Calu3 (cell line): ENCODE measurements around the gene SH3PXD2A. TPM values are rescaled to one million over a fixed set of nuclear protein-coding genes. Genes with fewer than 3 reads are reported as not detected.

ENCODE experiments used
- BruUV-seq: library from RNA; stranded (reverse); fragments of 400-500 nt; replicated peaks from 2 replicates; lab custom pipeline; 2021; lab: Mats Ljungman, UMichigan
- CTCF ChIA-PET: fragments of 300-600 bp; sonication (Branson Sonifier 250); formaldehyde crosslinking; loops from one replicate; lab custom pipeline; 2022; ENCODE audit warnings: antibody characterized with exemption; lab: Charles Lee
- DNase-seq: peaks from one replicate; pipeline ENCODE4 v3.0.0; 2022
- H3K27ac Mint-ChIP-seq: one replicate; pipeline ENCODE4 v1.8.0; 2022; ENCODE audit warnings: mixed read lengths; ENCODE audit not compliant: unreplicated experiment
- H3K27me3 Mint-ChIP-seq: one replicate; pipeline ENCODE4 v1.8.0; 2022; ENCODE audit warnings: mixed read lengths; ENCODE audit not compliant: unreplicated experiment
- H3K36me3 Mint-ChIP-seq: one replicate; pipeline ENCODE4 v1.8.0; 2022; ENCODE audit warnings: mild to moderate bottlenecking, moderate library complexity, mixed read lengths; ENCODE audit not compliant: insufficient read depth, unreplicated experiment
- H3K4me1 Mint-ChIP-seq: one replicate; pipeline ENCODE4 v1.8.0; 2022; ENCODE audit warnings: mild to moderate bottlenecking, low read depth, mixed read lengths; ENCODE audit not compliant: unreplicated experiment
- H3K4me3 Mint-ChIP-seq: one replicate; pipeline ENCODE4 v1.8.0; 2022; ENCODE audit warnings: mild to moderate bottlenecking, low read depth, moderate library complexity, mixed read lengths; ENCODE audit not compliant: unreplicated experiment
- H3K9me3 Mint-ChIP-seq: one replicate; pipeline ENCODE4 v1.8.0; 2022; ENCODE audit warnings: low read depth, mixed read lengths; ENCODE audit not compliant: unreplicated experiment
- intact Hi-C: fragments of 100-400 bp; cut with micrococcal nuclease; formaldehyde crosslinking; loops from one replicate; pipeline ENCODE4 v1.10.0; 2022; ENCODE audit not compliant: unreplicated experiment
- total RNA-seq: library from RNA; stranded (reverse); gene quantifications from 2 replicates; pipeline ENCODE4 v1.2.3, GENCODE V29; 2022
- TF ChIP-seq, protein P1 (sequence below): fragments of 200-600 bp; IDR thresholded peaks from one replicate; pipeline ENCODE4 v1.8.0; 2022; ENCODE audit warnings: antibody characterized with exemption; ENCODE audit not compliant: unreplicated experiment

SH3PXD2A gene
- total RNA-seq, 1 experiment from 2014 or later = 7.5 TPM

DNA sequence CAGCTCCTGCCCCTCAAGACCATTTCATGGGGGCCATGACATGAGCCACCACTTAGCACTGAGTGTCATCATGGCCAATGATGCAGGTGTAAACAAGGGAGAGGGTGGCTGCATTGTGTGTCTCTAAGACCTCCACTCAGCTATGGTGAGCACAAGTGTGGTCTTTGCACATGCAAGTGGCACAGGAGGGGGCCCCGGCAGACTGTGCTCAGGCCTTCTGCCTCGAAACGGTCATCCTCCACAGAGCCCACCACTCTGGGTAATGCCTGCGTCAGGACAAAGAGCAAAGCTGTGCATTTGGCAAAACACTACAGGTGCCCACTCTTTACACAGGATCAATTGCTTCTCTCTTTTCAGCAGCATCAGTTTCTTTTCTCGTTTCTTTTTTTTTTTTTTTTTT lies 125.5 kb downstream of the SH3PXD2A start:
- H3K27me3 Mint-ChIP-seq = peaks cover 8% of the 10 kb centered on the region
- CTCF ChIA-PET = interaction anchor here (0.6 to 0.7 kb wide), 3 partner anchors 29 to 376 kb away, joined by 3 to 5 read pairs (median 3); no protein-coding TSS in a partner anchor
- no peak for DNase-seq
- intact Hi-C loops = no loop called here
- H3K4me3 Mint-ChIP-seq = no peak overlapping the region
- no TSS peak for BruUV-seq
- H3K4me1 Mint-ChIP-seq = peaks cover 16% of the 10 kb centered on the region
- TF ChIP-seq, protein P1, sequence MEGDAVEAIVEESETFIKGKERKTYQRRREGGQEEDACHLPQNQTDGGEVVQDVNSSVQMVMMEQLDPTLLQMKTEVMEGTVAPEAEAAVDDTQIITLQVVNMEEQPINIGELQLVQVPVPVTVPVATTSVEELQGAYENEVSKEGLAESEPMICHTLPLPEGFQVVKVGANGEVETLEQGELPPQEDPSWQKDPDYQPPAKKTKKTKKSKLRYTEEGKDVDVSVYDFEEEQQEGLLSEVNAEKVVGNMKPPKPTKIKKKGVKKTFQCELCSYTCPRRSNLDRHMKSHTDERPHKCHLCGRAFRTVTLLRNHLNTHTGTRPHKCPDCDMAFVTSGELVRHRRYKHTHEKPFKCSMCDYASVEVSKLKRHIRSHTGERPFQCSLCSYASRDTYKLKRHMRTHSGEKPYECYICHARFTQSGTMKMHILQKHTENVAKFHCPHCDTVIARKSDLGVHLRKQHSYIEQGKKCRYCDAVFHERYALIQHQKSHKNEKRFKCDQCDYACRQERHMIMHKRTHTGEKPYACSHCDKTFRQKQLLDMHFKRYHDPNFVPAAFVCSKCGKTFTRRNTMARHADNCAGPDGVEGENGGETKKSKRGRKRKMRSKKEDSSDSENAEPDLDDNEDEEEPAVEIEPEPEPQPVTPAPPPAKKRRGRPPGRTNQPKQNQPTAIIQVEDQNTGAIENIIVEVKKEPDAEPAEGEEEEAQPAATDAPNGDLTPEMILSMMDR = no peak
- H3K36me3 Mint-ChIP-seq = no peaks in the 10 kb centered on the region
- H3K9me3 Mint-ChIP-seq = no peaks in the 10 kb centered on the region
- no peak overlapping the region for H3K27ac Mint-ChIP-seq

DNA sequence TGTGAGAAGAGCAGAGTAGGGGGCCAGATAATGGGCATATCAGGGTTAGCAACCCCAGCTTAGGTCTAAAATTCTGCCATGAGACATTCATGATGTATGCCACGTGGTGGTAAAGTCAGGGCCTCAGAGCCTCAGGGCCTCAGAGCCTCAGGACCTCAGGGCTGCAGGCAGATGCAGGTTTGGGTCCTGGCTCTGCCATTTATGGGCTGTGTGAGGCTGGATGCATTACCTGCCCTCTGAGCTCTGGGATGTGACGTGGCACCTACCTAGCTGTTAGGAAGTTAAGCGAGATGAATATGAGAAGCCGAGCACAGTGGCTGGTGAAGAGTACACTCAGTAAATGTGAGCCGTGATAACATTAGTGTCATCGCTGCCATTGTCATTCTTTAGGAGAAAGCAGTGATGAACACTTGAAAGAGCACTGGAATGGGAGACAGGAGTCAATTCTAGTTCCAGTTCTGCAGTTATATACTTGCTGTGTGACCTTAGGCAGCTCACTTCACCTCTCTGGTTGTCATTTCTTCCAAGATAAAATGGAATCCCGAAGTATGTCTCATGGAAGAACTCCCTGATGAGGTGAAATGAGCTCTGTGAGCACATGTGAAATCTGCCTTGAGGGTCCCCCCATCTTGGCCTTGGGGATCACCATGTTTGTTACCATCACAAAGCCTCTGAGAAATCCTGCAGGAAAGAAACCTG lies 127.2 kb downstream of the SH3PXD2A start:
- BruUV-seq = no TSS peak
- intact Hi-C loops = no loop called here
- peaks cover 18% of the 10 kb centered on the region for H3K27me3 Mint-ChIP-seq

DNA sequence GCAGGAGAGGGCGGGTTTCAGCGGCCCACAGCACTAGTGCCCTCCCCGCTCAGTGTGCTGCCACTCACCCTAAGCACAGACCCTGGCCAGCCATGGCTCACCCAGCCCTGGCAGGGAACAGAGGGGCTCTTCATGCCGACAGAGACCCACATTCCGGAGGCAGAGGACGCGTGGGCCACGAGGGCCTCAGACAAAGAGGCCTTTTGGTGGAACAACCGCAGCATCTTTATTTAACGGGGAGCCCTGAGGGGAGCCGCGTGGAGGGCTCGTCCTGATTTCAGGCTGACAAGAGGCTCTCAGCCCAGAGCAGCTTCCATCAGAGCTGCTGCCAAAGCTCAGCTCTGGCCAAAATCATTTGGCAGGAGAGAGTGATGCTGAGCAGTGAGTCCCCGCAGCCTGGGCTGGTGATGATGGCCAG lies 127.8 kb downstream of the SH3PXD2A start:
- DNase-seq = no peak
- H3K27ac Mint-ChIP-seq = no peak overlapping the region
- H3K36me3 Mint-ChIP-seq = no peaks in the 10 kb centered on the region
- no TSS peak for BruUV-seq
- intact Hi-C loops = no loop called here
- TF ChIP-seq, protein P1 = no peak
- CTCF ChIA-PET = no interaction called here
- peaks cover 18% of the 10 kb centered on the region for H3K27me3 Mint-ChIP-seq
- no peak overlapping the region for H3K4me3 Mint-ChIP-seq
- H3K9me3 Mint-ChIP-seq = no peaks in the 10 kb centered on the region
- peaks cover 11% of the 10 kb centered on the region for H3K4me1 Mint-ChIP-seq

More for the DNA sequence above, 127.2 kb downstream of the SH3PXD2A start:
- no peak for DNase-seq
- CTCF ChIA-PET = no interaction called here
- TF ChIP-seq, protein P1 = no peak
- H3K27ac Mint-ChIP-seq = no peak overlapping the region
- H3K4me3 Mint-ChIP-seq = no peak overlapping the region
- H3K36me3 Mint-ChIP-seq = no peaks in the 10 kb centered on the region
- H3K9me3 Mint-ChIP-seq = no peaks in the 10 kb centered on the region
- H3K4me1 Mint-ChIP-seq = peaks cover 16% of the 10 kb centered on the region

DNA sequence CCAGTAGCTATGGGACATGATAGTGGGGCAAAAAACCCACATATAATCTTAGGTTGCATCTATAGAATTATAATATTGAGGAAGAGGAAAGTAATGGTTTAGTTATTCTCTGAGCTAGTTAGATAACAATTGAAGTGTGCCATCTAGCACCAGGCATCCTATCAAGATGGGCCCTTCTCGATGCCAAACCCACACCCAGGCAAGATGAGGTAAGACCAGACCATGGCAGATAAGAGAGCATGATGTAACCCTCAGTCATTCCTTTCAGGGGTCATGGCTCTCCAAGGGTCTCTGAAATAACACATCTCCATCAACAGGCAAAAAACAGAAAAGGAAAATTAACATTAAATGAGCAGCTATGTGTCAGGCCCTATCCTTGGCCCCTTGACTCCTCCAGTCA lies 128.7 kb downstream of the SH3PXD2A start:
- no TSS peak for BruUV-seq
- Mint-ChIP-seq H3K9me3 (no peaks in the 10 kb centered on the region), H3K4me1 (peaks cover 2% of the 10 kb centered on the region), H3K36me3 (no peaks in the 10 kb centered on the region), H3K27me3 (peaks cover 18% of the 10 kb centered on the region), H3K27ac (no peak overlapping the region), H3K4me3 (no peak overlapping the region)
- TF ChIP-seq, protein P1 = no peak
- intact Hi-C loops = no loop called here
- CTCF ChIA-PET = no interaction called here
- DNase-seq = no peak
